GM12864 (cell line): ENCODE measurements around the gene PUS10.
"Not testable (repeated sequence)": the region's sequence is repeated elsewhere in the genome, so short reads cannot be mapped to it uniquely, and the experiment has no call there.

Source experiments
- DNase-seq: peaks from one replicate; pipeline ENCODE4 v3.0.0-alpha.2; 2011; ENCODE audit warnings: low read depth
- H3K4me3 ChIP-seq: 2 replicates; pipeline ENCODE4 v1.5.1; 2011; ENCODE audit warnings: mild to moderate bottlenecking, low read depth, low read length, control low read depth
- TF ChIP-seq, protein P1 (sequence below): IDR thresholded peaks from 2 replicates; pipeline ENCODE4 v1.5.1; 2011; ENCODE audit warnings: low read depth, mild to moderate bottlenecking, moderate library complexity, low read length, control low read depth, inconsistent platforms; ENCODE audit errors: missing control alignments

PUS10 gene

GRCh38 chr2:60934165-60934722, 83.8 kb downstream of the PUS10 start:
- no peak for DNase-seq
- TF ChIP-seq, protein P1, sequence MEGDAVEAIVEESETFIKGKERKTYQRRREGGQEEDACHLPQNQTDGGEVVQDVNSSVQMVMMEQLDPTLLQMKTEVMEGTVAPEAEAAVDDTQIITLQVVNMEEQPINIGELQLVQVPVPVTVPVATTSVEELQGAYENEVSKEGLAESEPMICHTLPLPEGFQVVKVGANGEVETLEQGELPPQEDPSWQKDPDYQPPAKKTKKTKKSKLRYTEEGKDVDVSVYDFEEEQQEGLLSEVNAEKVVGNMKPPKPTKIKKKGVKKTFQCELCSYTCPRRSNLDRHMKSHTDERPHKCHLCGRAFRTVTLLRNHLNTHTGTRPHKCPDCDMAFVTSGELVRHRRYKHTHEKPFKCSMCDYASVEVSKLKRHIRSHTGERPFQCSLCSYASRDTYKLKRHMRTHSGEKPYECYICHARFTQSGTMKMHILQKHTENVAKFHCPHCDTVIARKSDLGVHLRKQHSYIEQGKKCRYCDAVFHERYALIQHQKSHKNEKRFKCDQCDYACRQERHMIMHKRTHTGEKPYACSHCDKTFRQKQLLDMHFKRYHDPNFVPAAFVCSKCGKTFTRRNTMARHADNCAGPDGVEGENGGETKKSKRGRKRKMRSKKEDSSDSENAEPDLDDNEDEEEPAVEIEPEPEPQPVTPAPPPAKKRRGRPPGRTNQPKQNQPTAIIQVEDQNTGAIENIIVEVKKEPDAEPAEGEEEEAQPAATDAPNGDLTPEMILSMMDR, result no peak
- no peak overlapping the region for H3K4me3 ChIP-seq

GRCh38 chr2:60932954-60933353, 85.1 kb downstream of the PUS10 start:
- TF ChIP-seq, protein P1, result no peak
- H3K4me3 ChIP-seq, result no peak overlapping the region
- no peak for DNase-seq

GRCh38 chr2:60932061-60932460, 86.0 kb downstream of the PUS10 start:
- DNase-seq, result not testable (repeated sequence)

GRCh38 chr2:60926741-60927552, 91.1 kb downstream of the PUS10 start:
- DNase-seq, result no peak
- TF ChIP-seq, protein P1, result no peak
- no peak overlapping the region for H3K4me3 ChIP-seq

More at GRCh38 chr2:60932061-60932460, 86.0 kb downstream of the PUS10 start:
- not testable (repeated sequence) for H3K4me3 ChIP-seq

GRCh38 chr2:60925994-60926740, 91.9 kb downstream of the PUS10 start:
- DNase-seq, result no peak
- H3K4me3 ChIP-seq, result no peak overlapping the region
- TF ChIP-seq, protein P1, result no peak

- no peak overlapping the region for H3K4me3 ChIP-seq
- DNase-seq, result no peak
- TF ChIP-seq, protein P1, result no peak
These were observed 110.7 kb downstream of the PUS10 start for GRCh38 chr2:60907329-60907728.

- DNase-seq, result no peak
- H3K4me3 ChIP-seq, result no peak overlapping the region
- TF ChIP-seq, protein P1, result no peak
These were observed 111.7 kb downstream of the PUS10 start for GRCh38 chr2:60906395-60906794.

DNA sequence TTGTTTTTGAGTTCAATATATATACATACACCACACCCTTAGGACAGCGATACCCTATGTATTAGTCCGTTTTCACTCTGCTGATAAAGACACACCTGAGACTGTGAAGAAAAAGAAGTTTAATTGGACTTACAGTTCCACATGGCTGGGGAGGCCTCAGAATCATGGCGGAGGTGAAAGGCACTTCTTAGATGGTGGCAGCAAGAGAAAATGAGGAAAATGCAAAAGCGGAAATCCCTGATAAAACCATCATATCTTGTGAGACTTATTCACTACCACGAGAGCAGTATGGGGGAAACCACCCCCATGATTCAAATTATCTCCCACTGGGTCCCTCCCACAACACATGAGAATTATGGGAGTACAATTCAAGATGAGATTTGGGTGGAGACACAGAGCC, 112.2 kb downstream of the PUS10 start:
- not testable (repeated sequence) for DNase-seq, H3K4me3 ChIP-seq

DNA sequence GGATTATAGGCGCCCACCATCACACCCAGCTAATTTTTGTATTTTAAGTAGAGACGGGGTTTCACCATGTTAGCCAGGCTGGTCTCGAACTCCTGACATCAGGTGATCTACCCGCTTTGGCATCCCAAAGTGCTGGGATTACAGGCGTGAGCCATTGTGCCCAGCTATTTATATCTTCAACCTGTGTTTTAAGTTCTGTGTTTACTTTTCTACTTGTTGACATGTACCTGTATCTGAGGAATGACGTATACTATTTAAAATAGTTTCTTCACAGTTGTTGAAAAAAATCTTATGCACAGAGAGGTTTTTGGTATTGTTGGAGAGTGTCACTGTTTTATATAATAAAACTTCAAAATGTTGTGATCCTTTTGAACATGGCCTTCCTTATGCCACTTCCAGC, 116.8 kb downstream of the PUS10 start:
- not testable (repeated sequence) for DNase-seq, H3K4me3 ChIP-seq
